Measurements from ENCODE around the gene SNUPN. TPM values are rescaled to one million over a fixed set of nuclear protein-coding genes. Genes with fewer than 3 reads are reported as not detected.

SNUPN gene
- total RNA-seq, 1 donor from 2014 or later, result 20.5 TPM

GRCh38 chr15:75662823-75663519 lies 37.4 kb upstream of the SNUPN start:
- ChIA-PET POLR2A (no interaction called here), CTCF (no interaction called here)
- TF ChIP-seq CTCF (IDR thresholded peaks at IDR 0.05), result no peak
- Mint-ChIP-seq H3K9me3 (no peaks in the 10 kb centered on the region), H3K4me3 (no peak overlapping the region), H3K4me1 (no peaks in the 10 kb centered on the region), H3K27ac (no peak overlapping the region), H3K36me3 (ENCODE audit: low read depth) (no peaks in the 10 kb centered on the region), H3K27me3 (peaks cover 6% of the 10 kb centered on the region)
- intact Hi-C loops (cut with micrococcal nuclease), result no loop called here
- ATAC-seq (ENCODE audit: low read depth), result no peak
- no peak for DNase-seq

GRCh38 chr15:75661756-75662140 lies 36.2 kb upstream of the SNUPN start:
- H3K36me3 Mint-ChIP-seq (ENCODE audit: low read depth), result no peaks in the 10 kb centered on the region
- H3K9me3 Mint-ChIP-seq, result no peaks in the 10 kb centered on the region
- H3K4me1 Mint-ChIP-seq, result no peaks in the 10 kb centered on the region
- ChIA-PET POLR2A (no interaction called here), CTCF (no interaction called here)
- no peak overlapping the region for H3K27ac Mint-ChIP-seq
- no peak overlapping the region for H3K4me3 Mint-ChIP-seq
- DNase-seq (no peak), ATAC-seq (ENCODE audit: low read depth) (no peak)
- H3K27me3 Mint-ChIP-seq, result peaks cover 2% of the 10 kb centered on the region
- no peak for TF ChIP-seq CTCF (IDR thresholded peaks at IDR 0.05)
- intact Hi-C loops (cut with micrococcal nuclease), result no loop called here

GRCh38 chr15:75661100-75661755 lies 35.7 kb upstream of the SNUPN start:
- H3K4me3 Mint-ChIP-seq, result no peak overlapping the region
- CTCF ChIA-PET, result no interaction called here
- no peaks in the 10 kb centered on the region for H3K9me3 Mint-ChIP-seq
- H3K27me3 Mint-ChIP-seq, result peaks cover 2% of the 10 kb centered on the region
- H3K36me3 Mint-ChIP-seq (ENCODE audit: low read depth), result no peaks in the 10 kb centered on the region
- ATAC-seq (ENCODE audit: low read depth) (no peak), DNase-seq (no peak)
- no peak overlapping the region for H3K27ac Mint-ChIP-seq
- intact Hi-C loops (cut with micrococcal nuclease), result no loop called here
- POLR2A ChIA-PET, result no interaction called here
- no peak for TF ChIP-seq CTCF (IDR thresholded peaks at IDR 0.05)
- H3K4me1 Mint-ChIP-seq, result no peaks in the 10 kb centered on the region

- POLR2A ChIA-PET, result interaction anchor here (0.5 kb wide), 1 partner anchor 502 kb away, joined by 4 read pairs; no protein-coding TSS in a partner anchor
Observed at GRCh38 chr15:75659928-75660645, 34.6 kb upstream of the SNUPN start.

More at GRCh38 chr15:75659928-75660645, 34.6 kb upstream of the SNUPN start:
- DNase-seq (no peak), ATAC-seq (ENCODE audit: low read depth) (no peak)
- Mint-ChIP-seq H3K4me3 (no peak overlapping the region), H3K9me3 (no peaks in the 10 kb centered on the region), H3K27me3 (peaks cover 2% of the 10 kb centered on the region), H3K4me1 (no peaks in the 10 kb centered on the region), H3K36me3 (ENCODE audit: low read depth) (no peaks in the 10 kb centered on the region), H3K27ac (no peak overlapping the region)
- intact Hi-C loops (cut with micrococcal nuclease), result no loop called here
- no peak for TF ChIP-seq CTCF (IDR thresholded peaks at IDR 0.05)
- CTCF ChIA-PET, result no interaction called here
